Bronchial epithelial cell (primary cell): Measurements from ENCODE around the gene ARHGAP22. TPM values are rescaled to one million over a fixed set of nuclear protein-coding genes. Genes with fewer than 3 reads are reported as not detected.

Experiments
- DNase-seq: peaks from one replicate; pipeline ENCODE4 v3.0.0-alpha.2; 2010; ENCODE audit warnings: low read depth
- FAIRE-seq: peaks from 2 replicates; lab custom pipeline; 2011; peaks lifted over from hg19 to GRCh38; lab: Jason Lieb, UNC
- H3K27me3 ChIP-seq: 2 replicates; pipeline ENCODE4 v1.5.1; 2011; ENCODE audit warnings: low read length; ENCODE audit not compliant: control insufficient read depth, insufficient read depth
- H3K36me3 ChIP-seq: 2 replicates; pipeline ENCODE4 v1.5.1; 2011; ENCODE audit warnings: low read length; ENCODE audit not compliant: control insufficient read depth, insufficient read depth
- H3K4me3 ChIP-seq: 2 replicates; pipeline ENCODE4 v1.5.1; 2011; ENCODE audit warnings: mild to moderate bottlenecking, low read depth, low read length, control low read depth
- CTCF ChIP-seq: IDR thresholded peaks from 2 replicates; pipeline ENCODE4 v1.5.1; 2011; ENCODE audit warnings: mild to moderate bottlenecking, moderate library complexity, low read length, control low read depth, inconsistent platforms; ENCODE audit not compliant: insufficient read depth, severe bottlenecking
- total RNA-seq: library from RNA; depleted of rRNA; stranded (reverse); fragments of >200 nt; gene quantifications from 2 replicates; pipeline ENCODE4 v1.2.1, GENCODE V29; 2014

The ARHGAP22 gene
- total RNA-seq, 1 donor from 2014 or later, result 9.0 TPM

GRCh38 chr10:48626986-48627731 lies 22.3 kb upstream of the ARHGAP22 start:
- TF ChIP-seq CTCF, result no peak
- H3K36me3 ChIP-seq, result no peaks in the 10 kb centered on the region
- no peak overlapping the region for H3K4me3 ChIP-seq
- peak; percentile 47 for FAIRE-seq
- DNase-seq, result no peak
- H3K27me3 ChIP-seq, result no peaks in the 10 kb centered on the region

DNA sequence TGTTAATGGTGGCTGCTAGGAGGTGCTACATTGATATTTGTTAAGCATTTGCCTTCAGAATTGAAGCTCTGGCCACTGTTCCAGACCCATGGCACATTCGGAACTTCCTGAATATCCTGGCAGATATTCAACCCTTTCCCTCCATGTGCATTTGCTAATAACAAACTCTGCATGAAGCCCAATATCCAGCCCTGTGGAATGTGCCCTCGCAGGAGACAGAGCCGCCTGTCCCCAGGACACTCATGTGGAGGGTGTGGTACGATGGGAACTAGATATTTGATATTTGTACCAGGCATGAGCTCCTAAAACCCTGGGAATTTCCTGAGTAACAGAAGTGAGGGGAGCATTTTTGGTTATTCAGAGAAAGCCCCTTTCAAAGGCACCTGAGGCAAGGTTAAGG lies 21.6 kb upstream of the ARHGAP22 start:
- no peak for DNase-seq
- no peak for FAIRE-seq
- Histone ChIP-seq H3K4me3 (no peak overlapping the region), H3K36me3 (no peaks in the 10 kb centered on the region), H3K27me3 (no peaks in the 10 kb centered on the region)
- TF ChIP-seq CTCF, result no peak

DNA sequence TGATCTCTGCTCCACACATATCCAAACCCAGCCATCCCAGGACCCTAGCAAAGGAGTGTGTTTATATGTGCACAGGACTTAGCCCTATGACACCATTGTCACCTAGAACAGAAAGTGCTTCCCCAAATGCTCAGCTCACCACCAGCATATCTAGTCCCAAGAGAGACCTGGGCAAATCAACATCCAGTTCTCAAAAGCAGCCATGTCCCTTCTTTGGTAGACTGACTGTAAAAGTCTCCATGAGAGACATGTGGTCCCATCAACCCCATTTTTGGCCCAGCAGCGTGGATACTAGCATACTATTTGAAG lies 20.9 kb upstream of the ARHGAP22 start:
- H3K27me3 ChIP-seq, result no peaks in the 10 kb centered on the region
- H3K4me3 ChIP-seq, result no peak overlapping the region
- H3K36me3 ChIP-seq, result no peaks in the 10 kb centered on the region
- FAIRE-seq (no peak), DNase-seq (no peak)
- no peak for TF ChIP-seq CTCF

GRCh38 chr10:48623607-48624132 lies 18.8 kb upstream of the ARHGAP22 start:
- TF ChIP-seq CTCF, result no peak
- DNase-seq (no peak), FAIRE-seq (no peak)
- Histone ChIP-seq H3K36me3 (no peaks in the 10 kb centered on the region), H3K4me3 (no peak overlapping the region), H3K27me3 (no peaks in the 10 kb centered on the region)

DNA sequence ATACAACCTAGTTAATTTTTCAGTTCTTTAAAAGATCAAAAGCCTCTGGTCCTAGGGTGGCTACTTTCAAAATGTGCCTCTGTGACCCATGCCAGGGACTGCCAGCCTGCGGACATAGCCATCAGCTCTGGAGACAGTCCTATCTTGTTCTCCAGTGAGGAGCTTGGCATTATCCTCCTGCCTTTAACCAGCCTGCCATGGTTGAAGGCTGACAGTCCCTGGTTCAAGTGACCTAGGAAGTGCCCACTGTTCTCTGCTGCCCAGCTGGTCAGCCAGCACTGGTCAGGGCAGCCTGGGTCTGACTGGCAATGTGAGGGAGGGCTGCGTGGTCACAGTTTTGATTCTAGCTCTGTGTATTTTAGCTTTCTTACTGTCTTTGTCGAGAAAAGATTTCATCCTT lies 18.1 kb upstream of the ARHGAP22 start:
- FAIRE-seq (no peak), DNase-seq (no peak)
- TF ChIP-seq CTCF, result no peak
- Histone ChIP-seq H3K4me3 (no peak overlapping the region), H3K36me3 (no peaks in the 10 kb centered on the region), H3K27me3 (no peaks in the 10 kb centered on the region)

DNA sequence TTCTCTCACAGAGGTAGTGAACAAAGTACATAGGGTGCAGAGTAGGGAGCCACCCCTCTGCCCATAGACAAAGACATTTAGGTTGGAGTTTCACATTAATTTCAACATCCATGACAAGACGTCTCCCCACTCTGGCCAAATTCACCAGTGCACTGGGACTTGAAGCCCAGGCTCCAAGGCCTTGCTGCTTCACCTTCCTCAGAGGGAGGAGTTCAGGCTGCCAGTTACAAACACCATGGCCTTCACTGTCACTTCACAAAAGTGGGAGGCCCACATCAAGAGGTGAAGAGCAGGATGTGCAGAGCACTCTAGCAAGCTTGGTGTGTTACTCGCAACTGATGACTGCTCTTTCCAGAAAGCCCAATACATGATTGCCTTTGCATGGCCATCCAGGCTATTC lies 15.8 kb upstream of the ARHGAP22 start:
- TF ChIP-seq CTCF, result no peak
- Histone ChIP-seq H3K36me3 (no peaks in the 10 kb centered on the region), H3K4me3 (no peak overlapping the region), H3K27me3 (no peaks in the 10 kb centered on the region)
- DNase-seq (no peak), FAIRE-seq (no peak)
